ENCODE data around the gene HCN3. TPM values are rescaled to one million over a fixed set of nuclear protein-coding genes. Genes with fewer than 3 reads are reported as not detected.

The HCN3 gene
- total RNA-seq, 1 experiment from 2014 or later, result 7.3 TPM

- TF ChIP-seq ARID4B (CRISPR knock-in tag; IDR thresholded peaks at IDR 0.05; ENCODE audit: borderline replicate concordance) (peak; percentile 85; the same call in 1 of the 2 replicates), GABPB1 (CRISPR knock-in tag; IDR thresholded peaks at IDR 0.05) (no peak), EMX1 (CRISPR knock-in tag; IDR thresholded peaks at IDR 0.05) (no peak), TP53 (CRISPR knock-in tag; IDR thresholded peaks at IDR 0.05) (no peak), ZNF219 (CRISPR knock-in tag; IDR thresholded peaks at IDR 0.05; ENCODE audit: borderline replicate concordance) (peak; percentile 61; the same call in 1 of the 2 replicates), ZNF281 (CRISPR knock-in tag; IDR thresholded peaks at IDR 0.05) (peak; percentile 82; the same call in 1 of the 2 replicates), USF1 (CRISPR knock-in tag; IDR thresholded peaks at IDR 0.05) (peak; percentile 72), IRF1 (CRISPR knock-in tag; IDR thresholded peaks at IDR 0.05) (0 out of 2 replicates have a peak, but pooled peaks have one; percentile 65), MAX (CRISPR knock-in tag; IDR thresholded peaks at IDR 0.05) (peak; percentile 94), ZNF423 (CRISPR knock-in tag; IDR thresholded peaks at IDR 0.05) (peak; percentile 69), CREB1 (CRISPR knock-in tag; IDR thresholded peaks at IDR 0.05) (0 out of 2 replicates have a peak, but pooled peaks have one; percentile 70), ZNF396 (CRISPR knock-in tag; IDR thresholded peaks at IDR 0.05; ENCODE audit: borderline replicate concordance) (no peak), AR (CRISPR knock-in tag; IDR thresholded peaks at IDR 0.05) (no peak), E2F1 (CRISPR knock-in tag; IDR thresholded peaks at IDR 0.05) (peak; percentile 83), ESRRA (CRISPR knock-in tag; IDR thresholded peaks at IDR 0.05; ENCODE audit: borderline replicate concordance) (peak; percentile 89; the same call in 1 of the 2 replicates), CBFB (CRISPR knock-in tag; IDR thresholded peaks at IDR 0.05; ENCODE audit: low read depth) (no peak), ZNF512 (CRISPR knock-in tag; IDR thresholded peaks at IDR 0.05; ENCODE audit: borderline replicate concordance) (no peak), TEAD1 (CRISPR knock-in tag; IDR thresholded peaks at IDR 0.05) (peak; percentile 87), PRRX2 (CRISPR knock-in tag; IDR thresholded peaks at IDR 0.05) (no peak), ZBTB43 (CRISPR knock-in tag; IDR thresholded peaks at IDR 0.05) (no peak), RELA (CRISPR knock-in tag; IDR thresholded peaks at IDR 0.05; ENCODE audit: borderline replicate concordance) (peak; percentile 84; the same call in 1 of the 2 replicates)
Measured at GRCh38 chr1:155244368-155245162, 32.7 kb upstream of the HCN3 start (continued).
